Neural progenitor cell (in vitro differentiated cells): Measurements from ENCODE around the gene INIP. TPM values are rescaled to one million over a fixed set of nuclear protein-coding genes. Genes with fewer than 3 reads are reported as not detected.

Experiments
- DNase-seq: peaks from one replicate; pipeline ENCODE4 v3.0.0-alpha.2; 2016; ENCODE audit warnings: low spot score
- H2AFZ ChIP-seq: fragments of 200-600 bp; sonication (generic); replicated peaks from 2 replicates; pipeline ENCODE4 v1.6.1; 2016; ENCODE audit warnings: antibody characterized with exemption
- H3F3A ChIP-seq: fragments of 200-600 bp; sonication (generic); 2 replicates; pipeline ENCODE4 v1.6.1; 2016; ENCODE audit warnings: antibody characterized with exemption, low read depth
- H3K27ac ChIP-seq: fragments of 200-600 bp; sonication (generic); 2 replicates; pipeline ENCODE4 v1.5.1; 2016; ENCODE audit warnings: mild to moderate bottlenecking
- H3K27me3 ChIP-seq: fragments of 200-600 bp; sonication (generic); 2 replicates; pipeline ENCODE4 v1.6.1; 2016; ENCODE audit warnings: mild to moderate bottlenecking, moderate library complexity
- H3K36me3 ChIP-seq: fragments of 200-600 bp; sonication (generic); 2 replicates; pipeline ENCODE4 v1.5.1; 2016
- H3K4me1 ChIP-seq: fragments of 200-600 bp; sonication (generic); 2 replicates; pipeline ENCODE4 v1.6.1; 2016; ENCODE audit warnings: mixed run types
- H3K4me2 ChIP-seq: fragments of 200-600 bp; sonication (generic); 2 replicates; pipeline ENCODE4 v1.6.1; 2016
- H3K4me3 ChIP-seq: fragments of 200-600 bp; sonication (generic); 2 replicates; pipeline ENCODE4 v1.5.1; 2016
- H3K79me2 ChIP-seq: fragments of 200-600 bp; sonication (generic); 2 replicates; pipeline ENCODE4 v1.6.1; 2016; ENCODE audit warnings: low read depth
- H3K9ac ChIP-seq: fragments of 200-600 bp; sonication (generic); 2 replicates; pipeline ENCODE4 v1.6.1; 2016
- H3K9me3 ChIP-seq: fragments of 200-600 bp; sonication (generic); 2 replicates; pipeline ENCODE4 v1.5.1; 2016; ENCODE audit warnings: low read depth
- H4K20me1 ChIP-seq: fragments of 200-600 bp; sonication (generic); 2 replicates; pipeline ENCODE4 v1.6.1; 2016; ENCODE audit warnings: low read depth
- H3K27ac Mint-ChIP-seq: 3 replicates; pipeline ENCODE4 v1.8.0; 2021; ENCODE audit warnings: mixed read lengths
- H3K27me3 Mint-ChIP-seq: 2 replicates; pipeline ENCODE4 v1.8.0; 2022; ENCODE audit warnings: low read depth, mild to moderate bottlenecking, inconsistent platforms, moderate library complexity, mixed read lengths; ENCODE audit not compliant: insufficient read depth
- H3K36me3 Mint-ChIP-seq: 3 replicates; pipeline ENCODE4 v1.8.0; 2021; ENCODE audit warnings: mixed read lengths
- H3K4me1 Mint-ChIP-seq: 3 replicates; pipeline ENCODE4 v1.8.0; 2021; ENCODE audit warnings: mixed read lengths
- H3K4me3 Mint-ChIP-seq: 3 replicates; pipeline ENCODE4 v1.8.0; 2021; ENCODE audit warnings: mild to moderate bottlenecking, moderate library complexity, mixed read lengths
- H3K9me3 Mint-ChIP-seq: 3 replicates; pipeline ENCODE4 v1.8.0; 2020; ENCODE audit warnings: mixed read lengths
- EZH2 ChIP-seq: fragments of 200-600 bp; sonication (generic); IDR thresholded peaks from 2 replicates; pipeline ENCODE4 v1.6.1; 2017; ENCODE audit warnings: antibody characterized with exemption, mild to moderate bottlenecking, moderate library complexity
- EZH2phosphoT487 ChIP-seq: fragments of 200-600 bp; sonication (generic); IDR thresholded peaks from 2 replicates; pipeline ENCODE4 v1.6.1; 2017; ENCODE audit warnings: antibody characterized with exemption
- total RNA-seq: library from RNA; depleted of rRNA; stranded (reverse); fragments of >200 nt; gene quantifications from 2 replicates; pipeline ENCODE4 v1.2.3, GENCODE V29; 2015; ENCODE audit warnings: low replicate concordance
- TF ChIP-seq, protein P1 (sequence below): fragments of 200-600 bp; sonication (generic); IDR thresholded peaks from 2 replicates; pipeline ENCODE4 v1.5.1; 2017; ENCODE audit warnings: antibody characterized with exemption, mild to moderate bottlenecking

The INIP gene
- total RNA-seq, 1 donor from 2014 or later, result 39.7 TPM

DNA sequence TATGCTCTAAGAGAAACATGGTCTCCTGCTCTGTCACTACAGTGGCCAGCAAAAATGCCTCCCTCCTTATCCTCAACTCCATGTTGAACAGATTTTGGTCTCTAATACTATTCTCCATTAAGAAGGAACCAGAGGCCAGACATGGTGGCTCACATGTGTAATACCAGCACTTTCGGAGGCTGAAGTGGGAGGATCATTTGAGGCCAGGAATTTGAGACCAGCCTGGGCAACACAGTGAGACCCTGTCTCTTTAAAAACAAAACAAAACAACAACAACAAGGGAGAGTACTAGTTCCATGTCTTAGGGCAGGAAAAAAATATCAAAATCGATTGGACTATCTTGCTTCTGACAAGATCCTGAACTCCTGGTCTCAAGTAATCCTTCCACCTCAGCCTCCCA is 14.6 kb downstream of the INIP start:
- DNase-seq, result no peak
- no peaks in the 10 kb centered on the region for H3K36me3 ChIP-seq
- peaks cover 26% of the 10 kb centered on the region for H4K20me1 ChIP-seq
- Mint-ChIP-seq H3K36me3 (peaks cover 3% of the 10 kb centered on the region), H3K27ac (no peak overlapping the region), H3K4me3 (no peak overlapping the region), H3K27me3 (no peaks in the 10 kb centered on the region), H3K4me1 (no peaks in the 10 kb centered on the region), H3K9me3 (no peaks in the 10 kb centered on the region)
- H3K9me3 ChIP-seq, result no peaks in the 10 kb centered on the region
- H3K4me3 ChIP-seq, result no peak overlapping the region
- H2AFZ ChIP-seq, result no peak overlapping the region
- TF ChIP-seq EZH2phosphoT487 (no peak), EZH2 (no peak)
- TF ChIP-seq, protein P1, sequence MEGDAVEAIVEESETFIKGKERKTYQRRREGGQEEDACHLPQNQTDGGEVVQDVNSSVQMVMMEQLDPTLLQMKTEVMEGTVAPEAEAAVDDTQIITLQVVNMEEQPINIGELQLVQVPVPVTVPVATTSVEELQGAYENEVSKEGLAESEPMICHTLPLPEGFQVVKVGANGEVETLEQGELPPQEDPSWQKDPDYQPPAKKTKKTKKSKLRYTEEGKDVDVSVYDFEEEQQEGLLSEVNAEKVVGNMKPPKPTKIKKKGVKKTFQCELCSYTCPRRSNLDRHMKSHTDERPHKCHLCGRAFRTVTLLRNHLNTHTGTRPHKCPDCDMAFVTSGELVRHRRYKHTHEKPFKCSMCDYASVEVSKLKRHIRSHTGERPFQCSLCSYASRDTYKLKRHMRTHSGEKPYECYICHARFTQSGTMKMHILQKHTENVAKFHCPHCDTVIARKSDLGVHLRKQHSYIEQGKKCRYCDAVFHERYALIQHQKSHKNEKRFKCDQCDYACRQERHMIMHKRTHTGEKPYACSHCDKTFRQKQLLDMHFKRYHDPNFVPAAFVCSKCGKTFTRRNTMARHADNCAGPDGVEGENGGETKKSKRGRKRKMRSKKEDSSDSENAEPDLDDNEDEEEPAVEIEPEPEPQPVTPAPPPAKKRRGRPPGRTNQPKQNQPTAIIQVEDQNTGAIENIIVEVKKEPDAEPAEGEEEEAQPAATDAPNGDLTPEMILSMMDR, result no peak
- no peak overlapping the region for H3K9ac ChIP-seq
- no peak overlapping the region for H3K4me2 ChIP-seq
- peaks cover 54% of the 10 kb centered on the region for H3K79me2 ChIP-seq
- H3K4me1 ChIP-seq, result no peaks in the 10 kb centered on the region
- H3F3A ChIP-seq, result peaks cover 4% of the 10 kb centered on the region
- no peaks in the 10 kb centered on the region for H3K27me3 ChIP-seq
- H3K27ac ChIP-seq, result no peak overlapping the region

DNA sequence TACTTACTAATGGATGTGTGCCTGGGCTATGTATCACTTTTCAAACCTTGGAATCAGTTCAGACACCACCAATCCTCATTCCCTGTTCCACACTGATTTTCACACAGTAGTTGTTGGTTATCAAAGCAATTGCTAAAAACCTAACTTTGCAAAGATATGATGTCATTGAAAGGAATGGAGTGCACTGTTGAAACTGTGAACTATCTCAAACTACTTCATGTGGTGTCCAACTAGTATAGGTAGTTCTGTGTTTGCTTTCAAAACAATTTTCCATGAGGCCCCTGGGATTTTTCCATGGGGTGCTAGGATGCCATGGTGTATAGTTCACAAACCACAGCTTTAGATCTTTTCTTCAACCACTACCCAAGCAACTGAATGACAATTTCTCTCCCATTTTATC is 17.8 kb downstream of the INIP start:
- H3K4me3 Mint-ChIP-seq, result no peak overlapping the region
- Histone ChIP-seq H3K27me3 (no peaks in the 10 kb centered on the region), H3K4me1 (no peaks in the 10 kb centered on the region), H3K4me2 (no peak overlapping the region), H3K36me3 (no peaks in the 10 kb centered on the region), H3K9me3 (no peaks in the 10 kb centered on the region), H2AFZ (no peak overlapping the region), H3F3A (no peaks in the 10 kb centered on the region), H4K20me1 (peaks cover 10% of the 10 kb centered on the region), H3K9ac (no peak overlapping the region), H3K79me2 (peaks cover 41% of the 10 kb centered on the region), H3K4me3 (no peak overlapping the region), H3K27ac (no peak overlapping the region)
- no peaks in the 10 kb centered on the region for H3K9me3 Mint-ChIP-seq
- H3K27me3 Mint-ChIP-seq, result peaks cover 3% of the 10 kb centered on the region
- DNase-seq, result no peak
- TF ChIP-seq EZH2 (no peak), EZH2phosphoT487 (no peak)
- TF ChIP-seq, protein P1, result no peak
- peaks cover 18% of the 10 kb centered on the region for H3K36me3 Mint-ChIP-seq
- no peaks in the 10 kb centered on the region for H3K4me1 Mint-ChIP-seq
- H3K27ac Mint-ChIP-seq, result no peak overlapping the region

DNA sequence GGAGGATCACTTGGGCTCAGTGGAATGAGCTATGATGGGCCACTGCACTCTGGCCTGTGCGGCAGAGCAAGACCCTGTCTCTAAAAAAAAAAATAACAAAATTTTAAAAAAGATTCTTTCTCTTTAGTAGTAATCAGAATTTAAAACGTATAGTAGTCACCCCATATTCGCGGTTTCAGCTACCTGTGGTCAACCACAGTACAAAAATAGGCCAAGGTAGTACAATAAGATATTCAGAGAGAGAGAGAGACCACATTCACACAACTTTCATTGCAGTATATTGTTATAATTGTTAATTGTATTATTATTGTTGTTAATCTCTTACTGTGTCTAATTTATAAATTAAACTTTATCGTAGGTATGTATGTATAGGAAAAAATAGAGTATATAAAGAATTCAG is 18.7 kb downstream of the INIP start:
- Histone ChIP-seq H3K9ac (no peak overlapping the region), H3K79me2 (peaks cover 32% of the 10 kb centered on the region), H3K36me3 (no peaks in the 10 kb centered on the region), H2AFZ (no peak overlapping the region), H3K27me3 (no peaks in the 10 kb centered on the region), H3F3A (no peaks in the 10 kb centered on the region), H3K9me3 (no peaks in the 10 kb centered on the region), H3K4me3 (no peak overlapping the region), H3K4me1 (no peaks in the 10 kb centered on the region), H4K20me1 (peaks cover 11% of the 10 kb centered on the region), H3K4me2 (no peak overlapping the region), H3K27ac (no peak overlapping the region)
- peaks cover 3% of the 10 kb centered on the region for H3K4me1 Mint-ChIP-seq
- H3K9me3 Mint-ChIP-seq, result no peaks in the 10 kb centered on the region
- TF ChIP-seq, protein P1, result no peak
- TF ChIP-seq EZH2, result no peak
- no peak for TF ChIP-seq EZH2phosphoT487
- H3K36me3 Mint-ChIP-seq, result peaks cover 18% of the 10 kb centered on the region
- DNase-seq, result no peak
- peaks cover 3% of the 10 kb centered on the region for H3K27me3 Mint-ChIP-seq
- H3K27ac Mint-ChIP-seq, result no peak overlapping the region
- H3K4me3 Mint-ChIP-seq, result no peak overlapping the region
